ENCODE measurements around the gene AOPEP.
"Not testable (repeated sequence)": the region's sequence is repeated elsewhere in the genome, so short reads cannot be mapped to it uniquely, and the experiment has no call there.

The AOPEP gene

DNA sequence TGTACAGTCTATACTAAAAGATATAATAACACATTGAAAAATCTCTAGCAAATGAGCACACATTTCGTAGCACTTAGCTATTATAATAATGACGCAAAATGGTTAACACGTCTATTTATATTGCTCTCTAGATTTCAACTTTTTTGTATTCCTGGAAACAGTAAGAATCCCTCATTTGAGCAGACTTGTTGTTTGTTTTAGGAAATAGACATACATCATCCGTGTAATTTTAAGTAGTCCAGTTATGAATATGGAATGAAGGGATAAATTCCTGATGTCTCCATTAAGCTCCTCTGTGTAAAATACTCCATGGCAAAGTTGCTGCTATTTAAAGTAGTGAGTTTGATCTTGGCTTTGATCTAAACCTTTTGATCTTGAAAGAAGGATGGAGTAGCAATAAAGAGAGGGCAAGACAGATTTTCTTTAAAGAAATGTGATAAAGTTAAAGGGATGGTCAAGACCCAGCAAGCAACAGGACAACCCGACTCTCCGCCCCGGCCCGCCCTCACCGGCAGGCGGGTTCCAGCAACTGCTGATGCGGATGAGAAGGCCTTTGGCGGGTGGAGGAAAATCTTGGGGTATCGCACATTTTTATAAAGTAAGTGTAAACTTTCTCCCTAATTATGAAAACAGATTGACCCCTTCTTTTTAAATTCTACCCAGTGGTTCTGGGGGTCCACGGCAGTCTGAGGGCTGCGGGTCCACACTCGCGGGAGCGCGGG is 277.4 kb downstream of the AOPEP start:
- no peak for DNase-seq

DNA sequence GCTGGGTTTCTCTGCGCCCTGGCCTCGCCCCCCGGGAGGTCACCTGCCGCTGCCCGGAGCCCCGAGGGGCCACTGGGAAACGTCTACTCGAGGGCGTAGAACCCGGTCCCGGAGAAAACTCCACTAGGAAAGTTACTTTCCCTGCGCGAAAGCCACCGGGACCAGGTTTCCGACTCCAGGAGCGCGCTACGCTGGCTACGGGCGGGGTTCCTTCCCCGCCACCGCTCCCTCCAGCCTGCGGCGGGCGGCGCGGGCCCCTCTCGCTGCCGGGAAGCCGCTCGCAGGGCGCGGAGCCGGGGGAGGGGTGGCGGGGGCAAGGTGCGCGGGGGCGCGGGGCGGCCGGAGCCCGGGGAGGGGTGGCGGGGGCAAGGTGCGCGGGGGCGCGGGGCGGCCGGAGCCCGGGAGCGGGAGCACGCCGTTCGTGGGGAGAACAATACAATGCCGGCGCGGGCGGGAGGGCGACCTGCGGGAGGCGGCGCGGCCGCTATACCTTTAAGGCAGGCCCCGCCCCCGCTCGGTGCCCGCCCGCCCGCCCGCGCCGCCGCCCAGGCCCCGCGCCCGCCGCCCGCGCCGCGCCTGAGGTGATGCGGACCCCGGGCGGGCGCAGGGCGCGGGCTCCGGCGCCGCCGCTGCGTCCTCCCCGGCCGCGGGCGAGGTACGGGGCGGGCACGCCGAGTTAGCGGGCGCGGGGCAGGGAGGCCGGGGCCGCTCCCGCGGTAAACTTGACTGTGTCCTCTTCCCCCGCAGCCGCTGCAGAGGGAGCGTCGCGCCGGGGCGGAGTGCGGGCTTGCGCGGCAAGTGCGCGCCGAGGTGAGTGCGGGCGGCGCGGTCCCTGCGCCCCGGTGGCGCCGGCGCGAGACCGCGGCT is 278.1 kb downstream of the AOPEP start:
- DNase-seq: no peak

DNA sequence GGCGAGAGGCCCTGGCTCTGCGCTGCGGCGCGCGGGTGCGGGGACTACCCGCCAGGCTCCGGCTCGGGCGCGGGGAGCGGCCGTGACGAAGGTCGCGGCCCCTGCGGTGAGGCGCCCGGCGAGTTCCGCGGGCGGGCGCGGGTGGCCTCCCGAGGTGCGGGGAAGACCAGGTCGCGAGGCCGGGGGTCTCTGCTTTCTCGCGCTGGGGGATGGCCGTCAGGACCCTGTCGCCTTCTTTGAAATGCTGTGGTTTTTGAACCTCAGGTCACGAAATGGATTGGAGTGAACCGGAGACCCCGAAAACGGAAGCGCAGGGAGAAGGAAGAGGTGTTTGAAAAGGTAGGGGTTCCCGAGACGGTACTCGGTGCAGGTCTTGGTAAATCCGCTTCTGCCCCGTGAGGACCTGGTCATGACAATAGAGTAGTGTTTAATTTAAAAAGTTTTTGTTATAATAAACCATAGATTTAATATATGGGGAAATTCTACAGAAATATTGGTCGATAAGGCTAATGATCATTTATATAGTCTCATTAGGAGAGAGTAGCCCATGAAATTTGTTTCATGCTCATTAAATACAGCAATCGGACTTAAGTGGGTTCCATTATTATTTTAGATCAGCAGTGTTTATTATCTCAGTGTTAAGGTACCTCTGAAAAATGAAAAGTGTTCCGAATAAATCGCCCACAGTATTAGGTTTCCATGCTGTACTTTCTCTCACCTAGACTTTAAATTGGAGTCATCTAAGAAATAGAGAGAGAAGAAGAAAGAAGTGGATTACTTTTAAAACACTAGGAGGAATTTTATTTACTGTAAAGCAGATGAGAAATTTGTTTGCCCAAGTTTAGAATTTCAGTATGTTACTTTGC is 279.0 kb downstream of the AOPEP start:
- no peak for DNase-seq

DNA sequence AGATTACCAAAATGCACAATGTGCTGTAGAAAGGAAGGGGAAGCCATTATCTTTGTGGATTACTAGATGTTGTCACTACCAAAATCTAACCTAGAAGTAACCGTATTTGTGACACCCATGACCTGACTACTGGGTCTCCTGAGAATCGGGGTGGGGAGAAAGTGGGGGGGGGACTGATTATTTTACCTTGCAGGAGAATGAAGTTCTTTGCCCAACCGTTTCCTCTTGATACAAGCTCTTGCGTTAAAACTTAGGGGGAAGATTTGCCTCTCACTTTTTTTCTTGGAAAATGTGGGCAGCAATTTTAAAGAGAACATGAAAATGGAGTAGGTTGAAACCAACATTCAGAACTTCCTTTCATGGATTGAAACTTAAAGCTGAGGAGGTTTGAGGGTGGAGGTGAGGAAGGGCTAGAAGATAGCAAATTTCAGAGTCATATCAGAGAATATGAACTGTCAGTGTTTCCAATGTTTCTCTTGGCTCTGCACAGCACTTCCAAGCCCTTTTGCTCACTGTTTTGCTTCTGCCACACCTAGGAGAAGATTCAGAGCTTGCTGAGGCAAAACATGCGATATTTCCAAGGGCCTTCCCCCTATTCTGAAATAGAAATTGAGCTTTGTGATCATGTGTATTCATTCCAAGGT is 280.8 kb downstream of the AOPEP start:
- no peak for DNase-seq

DNA sequence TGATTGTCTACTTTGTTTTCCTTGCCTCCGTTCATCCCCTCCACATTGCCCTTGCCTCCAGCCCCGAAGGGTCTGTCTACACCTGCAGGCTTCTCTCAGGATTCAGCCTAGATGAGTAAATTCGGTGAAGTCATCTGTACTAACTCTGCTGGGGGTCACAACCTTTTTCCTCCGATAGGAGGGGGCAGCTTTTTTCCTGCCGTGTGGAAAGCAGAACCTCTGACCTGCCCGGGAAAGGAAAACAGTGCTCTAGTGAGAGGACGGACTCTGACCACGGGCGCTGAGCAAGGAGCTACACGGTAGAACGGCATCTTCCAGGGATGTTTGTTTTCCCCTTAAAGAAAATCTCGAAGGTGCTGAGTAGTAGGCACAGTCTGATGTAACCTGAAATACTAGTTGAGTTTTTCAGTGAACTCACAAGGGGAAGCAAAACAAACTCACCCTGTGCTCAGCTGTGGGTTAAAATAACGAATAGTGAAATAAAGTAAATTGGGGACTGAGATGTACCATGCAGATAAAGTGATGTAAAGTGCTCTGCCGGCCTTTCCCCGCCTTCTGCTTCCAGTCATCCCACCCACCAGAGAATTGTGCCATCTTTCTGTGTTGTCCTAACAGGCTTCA is 281.8 kb downstream of the AOPEP start:
- no peak for DNase-seq

DNA sequence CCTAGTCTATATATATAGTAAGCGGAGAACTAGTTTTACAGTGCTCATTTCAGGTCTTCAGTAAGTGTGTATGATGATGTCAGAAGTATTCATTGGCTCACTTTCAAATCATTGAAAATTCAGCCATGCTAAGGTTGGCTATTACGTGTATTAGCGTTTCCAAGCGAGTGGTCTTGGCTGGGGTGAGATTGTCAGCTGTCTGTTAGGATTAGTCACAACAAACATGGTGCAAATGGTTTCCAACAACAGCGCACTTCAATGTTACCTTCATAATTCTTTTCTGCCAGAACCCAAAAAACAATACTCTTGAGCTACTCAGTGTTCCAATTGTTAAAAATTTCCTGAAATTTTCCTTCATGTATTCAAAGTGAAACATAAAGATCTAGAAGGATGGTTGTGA is 283.0 kb downstream of the AOPEP start:
- DNase-seq: no peak

DNA sequence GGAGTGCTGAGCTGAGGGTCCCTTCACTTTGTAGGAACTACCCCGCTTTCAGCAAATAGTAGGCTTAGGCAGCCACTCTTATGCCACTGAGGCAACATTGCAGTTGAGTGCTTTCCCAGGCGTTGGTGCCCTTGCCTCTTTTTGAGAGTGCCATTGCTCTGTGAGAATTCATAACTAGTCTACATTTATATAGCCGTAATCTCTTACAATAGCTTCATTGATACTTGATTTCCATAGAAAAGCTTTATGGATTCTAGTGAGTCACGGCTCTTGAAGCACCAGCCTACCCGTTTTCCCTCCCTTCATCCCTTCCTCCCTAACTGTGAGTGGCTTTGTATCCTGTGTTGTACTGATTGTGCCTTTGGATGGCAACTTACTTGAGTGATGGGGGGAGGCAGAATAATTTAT is 283.9 kb downstream of the AOPEP start:
- DNase-seq: no peak

DNA sequence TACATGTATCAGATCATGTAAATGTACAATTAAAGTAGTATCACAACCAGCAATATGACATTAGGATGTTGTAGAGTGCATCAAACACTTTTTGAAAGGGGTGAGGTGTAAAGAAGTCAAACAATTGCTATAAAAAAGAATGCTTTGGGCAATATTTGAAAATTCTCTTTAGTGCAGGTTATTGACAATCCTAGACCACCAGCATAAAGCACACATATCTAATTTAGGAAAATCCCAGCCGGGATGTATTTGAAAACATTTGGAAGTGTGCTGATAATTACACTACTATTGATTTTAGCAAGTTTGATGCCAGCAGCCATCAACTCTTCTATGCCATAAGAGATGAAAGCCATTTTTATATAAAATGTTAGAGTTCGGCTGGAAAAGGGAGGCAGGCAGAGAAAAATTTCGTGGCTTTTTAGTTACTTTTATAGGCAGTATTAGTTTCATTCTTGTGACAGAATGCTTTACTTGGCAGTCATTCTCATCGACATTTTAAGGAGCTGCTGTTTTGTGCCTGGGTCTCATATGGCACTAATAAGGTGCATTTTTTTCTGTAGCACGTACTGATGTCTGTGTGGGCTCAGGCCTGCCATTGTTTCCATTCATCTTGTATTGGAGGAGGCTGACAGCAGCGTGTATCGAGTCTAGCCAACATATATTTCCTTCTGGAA is 285.7 kb downstream of the AOPEP start:
- no peak for DNase-seq

DNA sequence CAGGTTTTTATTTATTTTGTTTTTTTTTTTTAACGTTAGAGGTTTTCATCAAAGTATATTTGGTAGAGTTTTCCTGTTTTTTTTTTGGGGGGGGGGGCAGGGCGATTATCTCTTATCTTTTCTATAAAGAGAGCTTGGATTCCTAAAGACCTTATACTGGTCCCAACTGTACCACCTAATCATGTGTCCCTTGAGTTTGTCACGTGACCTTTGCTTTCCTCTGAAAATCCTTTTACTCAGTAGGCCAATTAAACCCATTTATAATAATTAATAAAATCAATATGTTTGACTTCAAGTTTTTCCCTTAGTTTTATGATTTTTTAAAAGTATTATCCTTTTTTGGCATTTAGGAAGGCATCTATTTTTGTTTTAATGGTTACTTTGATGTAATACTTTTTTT is 286.4 kb downstream of the AOPEP start:
- no peak for DNase-seq

DNA sequence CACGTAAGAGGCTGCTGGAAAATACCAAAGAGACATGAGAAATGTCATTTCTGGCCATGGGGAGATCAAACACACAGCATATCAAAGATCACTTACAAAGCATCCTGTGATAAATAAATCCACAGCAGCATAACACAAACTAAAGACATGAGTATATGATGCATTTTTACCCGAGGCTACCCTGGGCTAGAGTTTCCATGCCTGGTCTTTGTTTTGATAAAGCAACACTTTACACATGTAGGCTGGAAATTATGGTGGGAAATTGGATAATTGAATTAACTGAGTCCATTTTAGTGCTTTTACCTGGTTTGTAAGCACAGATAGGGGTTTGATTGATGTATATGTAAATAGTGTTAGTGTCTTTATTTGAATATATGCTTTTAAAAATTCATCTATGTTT is 288.4 kb downstream of the AOPEP start:
- DNase-seq: no peak

DNA sequence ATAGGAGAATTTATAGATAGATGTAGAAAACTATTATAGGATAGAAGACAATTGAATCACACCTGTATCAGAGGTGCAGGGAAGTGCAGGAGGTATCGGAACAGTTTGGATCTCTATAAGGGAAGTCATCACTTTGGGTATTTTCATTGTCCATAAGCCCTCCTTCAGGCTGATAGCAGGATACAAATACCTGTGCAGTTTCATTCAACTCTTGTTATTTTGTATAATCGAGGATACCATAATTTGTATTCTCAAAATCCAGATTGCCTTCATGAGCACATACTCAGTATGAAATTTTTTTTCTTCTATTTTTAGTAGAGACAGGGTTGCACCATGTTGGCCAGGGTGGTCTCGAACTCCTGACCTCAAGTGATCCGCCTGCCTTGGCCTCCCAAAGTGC is 289.1 kb downstream of the AOPEP start:
- no peak for DNase-seq

DNA sequence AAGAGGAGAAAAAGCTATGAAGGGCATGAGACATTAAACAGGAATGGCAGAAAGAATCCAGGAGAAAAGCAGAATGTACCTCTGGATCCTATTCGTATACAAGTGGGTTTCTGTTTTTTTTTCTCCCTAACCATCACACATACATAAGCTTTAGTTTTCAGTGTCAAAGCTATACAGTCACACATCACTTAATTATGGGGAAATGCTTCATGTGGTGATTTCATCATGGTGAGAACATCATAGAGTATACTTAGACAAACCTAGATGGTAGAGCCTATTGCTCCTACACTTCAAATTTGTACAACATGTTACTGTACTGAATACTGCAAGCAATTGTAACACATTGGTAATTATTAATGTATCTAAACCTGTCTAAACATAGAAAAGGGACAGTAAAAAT is 290.6 kb downstream of the AOPEP start:
- no peak for DNase-seq

DNA sequence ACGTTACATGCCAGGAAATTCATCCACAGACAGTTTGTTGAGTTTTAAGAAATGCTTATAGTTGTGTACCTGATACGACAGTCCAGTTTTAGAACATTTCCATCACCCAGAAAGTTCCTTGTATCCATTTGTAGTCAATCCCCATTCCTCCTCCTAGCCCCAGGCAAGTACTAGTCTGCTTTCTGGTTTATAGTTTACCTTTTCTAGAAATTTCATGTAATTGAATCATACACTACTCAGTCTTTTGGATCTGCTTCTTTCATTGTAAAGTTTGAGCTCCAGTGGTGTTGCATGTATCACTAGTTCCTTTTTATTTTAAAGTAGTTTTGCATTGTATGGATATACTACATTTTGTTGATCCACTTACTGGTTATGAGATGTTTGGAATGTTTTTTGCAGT is 291.2 kb downstream of the AOPEP start:
- DNase-seq: no peak

DNA sequence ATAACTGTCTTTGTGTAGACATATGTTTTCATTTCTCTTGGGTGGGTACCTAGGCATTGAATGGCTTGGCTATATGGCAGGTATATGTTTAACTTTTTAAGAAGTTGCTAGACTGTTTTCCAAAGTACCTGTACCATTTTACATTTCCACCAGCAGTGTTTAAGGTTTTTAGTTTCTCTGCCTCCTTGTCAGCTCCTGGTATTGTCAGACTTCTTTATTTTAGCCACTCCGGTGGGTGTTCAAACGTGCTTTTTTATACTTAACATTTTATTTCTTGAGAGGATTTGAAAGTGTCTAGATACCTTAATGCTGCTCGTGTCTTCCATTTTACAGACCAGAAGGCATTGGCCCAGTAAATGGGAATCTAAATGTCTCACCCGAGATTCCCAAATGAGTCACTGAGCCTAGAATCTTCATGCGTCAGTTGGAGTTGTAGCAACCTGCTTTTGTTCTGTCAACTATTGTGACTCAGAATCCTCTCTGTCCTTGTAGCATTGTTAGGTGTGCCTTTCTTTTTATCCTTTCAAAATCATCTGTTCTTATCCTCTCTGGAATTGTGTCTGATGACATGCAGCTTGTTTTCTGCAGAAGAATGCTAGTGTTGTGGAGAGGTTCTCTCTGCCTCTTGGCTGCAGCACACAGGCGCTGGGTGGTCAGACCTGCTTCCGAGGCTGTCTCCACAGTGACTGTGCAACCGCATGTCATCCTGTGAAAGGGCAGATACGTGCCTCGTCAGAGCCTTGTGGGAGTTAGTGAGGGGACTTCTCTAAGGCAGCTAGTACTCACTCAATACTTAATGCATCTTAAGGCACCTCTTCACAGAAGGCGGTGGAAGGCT is 291.8 kb downstream of the AOPEP start:
- no peak for DNase-seq

DNA sequence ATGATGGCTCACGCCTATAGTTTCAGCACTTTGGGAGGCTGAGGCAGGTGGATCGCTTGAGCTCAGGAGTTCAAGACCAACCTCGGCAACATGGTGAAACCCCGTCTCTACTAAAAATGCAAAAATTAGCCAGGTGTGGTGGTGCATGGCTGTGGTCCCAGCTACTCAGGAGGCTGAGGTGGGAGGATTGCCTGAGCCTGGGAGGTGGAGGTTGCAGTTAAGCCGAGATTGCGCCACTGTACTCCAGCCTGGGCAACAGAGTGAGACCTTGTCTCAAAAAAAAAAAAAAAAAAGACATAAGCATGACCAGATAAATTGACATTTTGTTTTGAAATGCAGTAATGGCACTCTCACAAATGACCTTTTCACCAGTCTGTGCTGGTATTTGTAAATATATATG is 294.1 kb downstream of the AOPEP start:
- not testable (repeated sequence) for DNase-seq

DNA sequence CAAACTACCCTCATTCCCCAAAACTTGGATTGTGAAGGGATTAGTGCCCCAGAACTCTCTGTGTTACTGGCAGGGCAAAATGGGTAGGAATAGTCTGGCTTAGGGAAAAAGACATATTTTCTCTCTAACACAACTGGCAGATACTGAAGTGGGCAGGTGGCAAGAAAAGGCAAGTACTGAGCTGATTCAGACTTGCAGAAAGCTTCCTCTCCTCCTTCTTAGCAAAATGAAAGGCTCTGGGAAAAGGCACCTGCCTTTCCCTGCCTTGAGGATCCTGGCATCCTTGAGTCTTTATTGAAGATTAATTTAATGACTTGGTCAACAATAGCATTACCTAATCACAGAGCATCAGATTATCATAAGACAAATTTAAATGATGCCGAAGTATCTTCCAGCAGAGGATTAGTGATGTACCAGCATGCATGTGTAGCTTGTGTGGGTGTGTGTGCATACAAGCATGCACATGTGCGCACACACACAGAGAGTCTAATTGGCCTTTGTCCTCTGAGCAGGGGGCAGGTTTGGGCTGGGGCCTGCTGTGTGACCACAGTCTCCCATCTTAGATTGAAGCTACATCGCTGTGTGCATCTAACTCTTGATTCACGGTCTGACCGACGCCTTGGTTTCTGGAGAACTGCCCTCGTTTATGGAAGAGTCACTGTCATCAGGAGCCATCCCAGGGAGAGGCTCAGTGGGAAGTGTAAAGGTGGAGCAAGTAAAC is 294.8 kb downstream of the AOPEP start:
- no peak for DNase-seq

DNA sequence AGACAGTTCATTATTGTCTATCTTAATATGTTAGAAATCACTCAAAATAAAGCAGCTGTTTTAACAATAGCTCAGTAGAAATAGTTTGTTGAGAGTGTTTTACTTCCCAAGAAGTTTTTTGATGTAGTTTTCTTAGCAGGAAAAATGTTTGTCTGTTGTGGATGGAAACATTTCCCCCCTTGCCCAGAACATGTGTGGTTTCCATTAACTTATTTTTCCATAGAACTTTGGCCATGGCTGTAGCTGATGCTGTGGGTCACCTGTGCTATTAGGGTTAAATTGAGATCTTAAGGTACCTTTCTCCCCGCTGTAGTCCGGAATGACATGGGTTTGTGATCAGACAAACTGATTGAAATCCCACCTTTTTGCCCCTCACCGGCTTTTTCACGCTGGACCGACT is 296.2 kb downstream of the AOPEP start:
- no peak for DNase-seq

DNA sequence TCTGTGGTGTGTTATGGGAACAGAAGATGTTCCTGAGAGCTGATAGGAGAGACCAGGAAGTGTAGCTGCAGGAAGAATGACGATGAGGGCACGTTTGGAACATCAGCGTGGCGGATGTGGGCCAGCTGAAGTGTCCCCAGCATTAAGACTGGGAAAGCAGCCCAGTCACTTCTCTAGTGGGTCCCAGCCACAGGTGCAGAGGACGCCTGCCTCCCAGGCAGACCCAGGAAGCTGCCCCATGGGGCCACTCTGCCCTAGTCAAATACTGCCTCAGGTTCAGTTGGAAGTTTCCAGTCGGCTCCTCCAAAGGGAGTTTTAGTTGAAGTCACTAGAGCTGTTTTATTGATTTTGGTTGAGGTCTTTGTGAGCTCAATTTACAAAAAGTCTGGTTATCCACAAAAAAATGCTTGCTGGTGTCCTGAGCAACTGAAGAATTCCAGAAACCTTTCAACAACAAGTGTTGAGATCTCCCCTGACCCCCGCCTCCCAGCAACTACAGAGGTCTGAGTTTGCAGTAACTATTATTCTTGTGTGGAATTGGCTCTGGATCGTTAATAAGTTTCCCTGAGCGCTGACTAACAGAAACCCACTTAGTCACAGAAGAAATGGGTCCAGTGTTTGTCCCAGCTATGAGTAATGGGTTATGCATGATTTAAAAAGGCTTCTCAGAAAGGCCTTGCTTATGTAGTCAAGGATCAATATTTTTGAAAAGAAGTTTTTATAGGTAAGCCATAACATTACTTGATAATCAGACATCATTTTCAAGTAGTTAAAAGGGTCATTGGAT is 296.9 kb downstream of the AOPEP start:
- no peak for DNase-seq

DNA sequence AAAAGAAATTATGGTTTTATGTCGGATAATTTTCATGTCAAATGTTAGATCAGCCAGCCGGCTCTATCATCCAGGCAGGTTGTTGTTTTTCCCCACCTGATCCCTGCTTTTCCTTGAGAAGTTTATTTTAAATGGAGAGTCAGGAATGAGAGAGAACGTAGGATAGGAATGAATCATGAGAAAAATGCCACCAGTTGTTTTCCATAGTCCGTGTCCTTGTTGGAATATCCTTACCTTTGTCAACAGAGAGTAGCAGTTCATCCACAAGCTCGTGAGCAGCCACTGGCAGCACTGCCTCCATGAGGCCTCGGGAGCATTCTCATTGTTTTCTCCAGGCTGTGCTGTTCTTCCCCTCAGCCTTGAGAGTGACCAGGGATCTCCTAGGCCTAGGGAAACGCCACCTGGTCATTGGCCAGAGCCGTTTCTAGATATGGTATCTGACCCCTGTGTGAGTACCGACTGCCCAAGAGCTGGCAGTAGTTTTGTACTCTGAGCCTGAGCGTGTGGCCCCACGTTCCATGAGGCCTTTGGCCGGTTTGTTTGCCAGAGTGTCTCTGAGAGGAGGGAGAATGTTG is 297.7 kb downstream of the AOPEP start:
- no peak for DNase-seq
